IPS DF 4.7 (cell line): ENCODE results near the gene RAB4B.
"Not testable (repeated sequence)": the region's sequence is repeated elsewhere in the genome, so short reads cannot be mapped to it uniquely, and the experiment has no call there.

Experiments
- DNase-seq: peaks from one replicate; pipeline ENCODE4 v3.0.0-alpha.2; 2013; ENCODE audit warnings: low spot score; ENCODE audit errors: extremely low read depth

The RAB4B gene

DNA sequence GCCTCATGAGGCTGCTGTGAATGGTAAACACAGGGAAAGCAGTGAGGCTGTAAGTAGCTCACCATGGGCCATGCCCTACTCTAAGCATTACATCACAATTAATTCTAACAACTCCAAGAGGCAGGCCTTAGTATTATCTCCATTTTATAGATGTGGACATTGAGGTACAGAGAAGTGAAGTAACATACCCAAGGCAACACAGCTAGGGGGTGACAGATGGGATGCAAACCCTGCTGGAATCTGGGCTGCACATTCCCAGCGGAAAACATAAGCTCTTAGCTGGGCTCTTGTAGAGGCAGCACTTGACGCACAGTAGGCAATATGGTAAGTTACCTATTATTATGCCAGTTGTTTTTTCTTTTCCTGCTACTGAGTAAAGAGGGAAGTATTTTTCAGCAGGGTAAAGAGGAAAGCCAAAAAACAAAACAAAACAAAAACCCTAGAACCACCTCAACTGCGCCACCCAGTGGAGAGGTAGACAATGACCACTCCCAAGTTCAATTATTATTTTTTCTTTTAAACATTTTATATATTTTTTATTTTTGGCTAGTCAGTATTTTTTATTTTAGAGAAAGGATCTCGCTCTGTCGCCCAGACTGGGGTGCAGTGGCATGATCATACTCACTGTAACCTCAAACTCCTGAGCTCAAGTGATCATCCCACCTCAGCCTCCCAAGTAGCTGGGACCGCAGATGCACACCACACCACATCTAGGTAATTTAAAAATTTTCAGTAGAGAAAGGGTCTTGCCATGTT is 41.6 kb downstream of the RAB4B start:
- not testable (repeated sequence) for DNase-seq

DNA sequence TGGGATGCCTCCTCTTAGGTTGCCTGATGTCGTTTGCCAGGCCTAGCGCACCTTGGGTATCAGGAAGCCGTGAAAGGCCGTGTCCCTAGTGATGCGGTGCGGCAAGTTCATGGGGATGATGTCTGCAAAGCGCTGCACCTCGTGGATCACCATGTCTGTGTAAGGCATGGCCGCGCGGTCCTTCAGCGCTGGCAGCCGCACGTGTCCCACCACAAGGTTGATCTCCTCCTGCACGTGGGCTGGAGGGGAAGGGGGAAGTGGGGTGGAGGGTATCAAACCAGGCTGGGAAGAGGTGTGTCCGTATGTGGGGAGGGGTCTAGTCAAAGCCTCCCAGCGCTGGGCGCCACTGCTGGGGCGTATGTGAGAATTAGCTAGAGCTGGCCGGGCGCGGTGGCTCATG is 44.1 kb downstream of the RAB4B start:
- no peak for DNase-seq

- not testable (repeated sequence) for DNase-seq
Observed at GRCh38 chr19:40822704-40823553, 44.9 kb downstream of the RAB4B start.

GRCh38 chr19:40824916-40825315 is 46.9 kb downstream of the RAB4B start:
- DNase-seq: not testable (repeated sequence)

- DNase-seq: not testable (repeated sequence)
Observed at GRCh38 chr19:40825460-40826095, 47.5 kb downstream of the RAB4B start.

DNA sequence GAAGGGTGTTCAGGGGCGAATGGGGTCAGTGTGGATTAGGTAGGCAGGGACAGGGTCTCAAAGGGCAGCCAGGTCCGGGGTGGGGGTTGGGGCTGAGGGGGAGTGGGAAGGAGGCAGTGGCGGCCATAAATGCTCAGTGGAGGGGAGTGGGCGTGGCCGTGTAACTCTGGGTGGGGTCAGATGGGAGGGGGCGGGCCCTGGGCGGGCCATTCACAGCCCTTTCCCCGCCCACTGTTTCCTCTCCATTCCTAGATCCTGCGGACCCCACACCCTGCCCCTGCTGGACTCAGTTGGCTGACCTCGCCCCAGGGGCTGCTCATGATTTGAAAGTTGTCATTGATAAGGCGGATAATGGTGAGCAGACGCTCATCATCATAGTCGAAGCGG is 48.3 kb downstream of the RAB4B start:
- not testable (repeated sequence) for DNase-seq

DNA sequence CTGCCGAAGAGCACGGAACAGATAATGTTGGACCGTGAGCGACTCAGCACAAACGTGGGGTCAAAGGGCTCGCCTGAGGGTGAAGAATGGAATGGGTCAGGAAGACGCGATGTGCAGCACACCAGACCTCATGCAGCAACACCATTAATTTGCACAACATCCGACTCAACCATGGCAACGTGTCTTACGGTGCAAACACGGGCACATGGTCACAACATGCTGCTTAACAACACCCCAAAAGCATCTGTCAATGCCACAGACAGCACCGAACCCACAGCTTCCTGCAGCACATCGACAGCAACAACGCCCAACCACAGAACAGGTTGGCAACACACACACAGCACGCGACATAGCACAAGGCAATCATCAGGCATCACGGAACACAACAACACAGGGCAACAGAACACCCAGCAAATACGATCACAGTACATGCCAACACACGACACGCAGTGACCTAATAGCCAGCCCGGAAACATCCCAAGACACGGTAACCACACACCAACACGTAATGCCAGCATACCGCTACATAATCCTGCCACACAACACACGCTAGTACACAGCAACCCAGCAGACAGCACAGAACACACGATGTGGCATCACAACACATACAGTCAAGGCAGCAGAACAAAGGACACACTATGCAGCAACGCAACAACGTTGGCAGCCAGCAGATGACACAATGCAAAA is 48.8 kb downstream of the RAB4B start:
- not testable (repeated sequence) for DNase-seq

DNA sequence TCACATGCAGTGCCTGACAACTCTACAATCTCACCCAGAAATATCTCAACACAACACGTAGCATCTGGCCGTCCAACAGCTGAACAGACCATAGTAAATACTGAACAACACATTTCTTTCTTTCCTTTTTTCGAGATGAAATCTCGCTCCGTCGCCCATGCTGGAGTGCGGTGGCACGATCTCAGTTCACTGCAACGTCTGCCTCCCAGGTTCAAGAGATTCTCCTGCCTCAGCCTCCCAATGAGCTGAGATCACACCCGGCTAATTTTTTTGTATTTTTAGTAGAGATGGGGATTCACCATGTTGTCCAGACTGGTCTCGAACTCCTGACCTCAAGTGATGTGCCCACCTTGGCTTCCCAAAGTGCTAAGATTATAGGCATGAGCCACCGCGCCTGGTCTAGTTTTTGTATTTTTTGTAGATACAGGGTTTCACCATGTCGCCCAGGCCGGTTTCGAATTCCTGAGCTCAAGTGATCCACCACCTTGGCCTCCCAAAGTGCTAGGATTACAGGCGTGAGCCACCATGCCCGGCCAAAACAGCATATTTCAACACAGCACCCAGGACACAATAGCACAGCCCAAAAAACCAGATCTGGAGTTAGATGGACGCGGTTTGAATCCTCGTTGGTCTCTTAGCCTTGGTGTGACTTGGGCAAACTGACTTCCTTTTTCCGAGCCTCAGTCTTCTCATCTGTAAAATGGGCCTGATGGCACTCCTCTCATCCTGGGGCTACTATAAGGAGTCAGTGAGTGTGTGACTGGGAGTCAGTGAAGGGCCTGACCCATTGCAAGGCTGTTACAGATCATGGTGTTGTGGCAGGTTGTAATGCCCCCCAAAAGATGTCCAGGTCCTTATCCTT is 49.6 kb downstream of the RAB4B start:
- no peak for DNase-seq

- no peak for DNase-seq
Observed at GRCh38 chr19:40829205-40829604, 51.2 kb downstream of the RAB4B start.

GRCh38 chr19:40830741-40831140 is 52.7 kb downstream of the RAB4B start:
- DNase-seq: not testable (repeated sequence)

DNA sequence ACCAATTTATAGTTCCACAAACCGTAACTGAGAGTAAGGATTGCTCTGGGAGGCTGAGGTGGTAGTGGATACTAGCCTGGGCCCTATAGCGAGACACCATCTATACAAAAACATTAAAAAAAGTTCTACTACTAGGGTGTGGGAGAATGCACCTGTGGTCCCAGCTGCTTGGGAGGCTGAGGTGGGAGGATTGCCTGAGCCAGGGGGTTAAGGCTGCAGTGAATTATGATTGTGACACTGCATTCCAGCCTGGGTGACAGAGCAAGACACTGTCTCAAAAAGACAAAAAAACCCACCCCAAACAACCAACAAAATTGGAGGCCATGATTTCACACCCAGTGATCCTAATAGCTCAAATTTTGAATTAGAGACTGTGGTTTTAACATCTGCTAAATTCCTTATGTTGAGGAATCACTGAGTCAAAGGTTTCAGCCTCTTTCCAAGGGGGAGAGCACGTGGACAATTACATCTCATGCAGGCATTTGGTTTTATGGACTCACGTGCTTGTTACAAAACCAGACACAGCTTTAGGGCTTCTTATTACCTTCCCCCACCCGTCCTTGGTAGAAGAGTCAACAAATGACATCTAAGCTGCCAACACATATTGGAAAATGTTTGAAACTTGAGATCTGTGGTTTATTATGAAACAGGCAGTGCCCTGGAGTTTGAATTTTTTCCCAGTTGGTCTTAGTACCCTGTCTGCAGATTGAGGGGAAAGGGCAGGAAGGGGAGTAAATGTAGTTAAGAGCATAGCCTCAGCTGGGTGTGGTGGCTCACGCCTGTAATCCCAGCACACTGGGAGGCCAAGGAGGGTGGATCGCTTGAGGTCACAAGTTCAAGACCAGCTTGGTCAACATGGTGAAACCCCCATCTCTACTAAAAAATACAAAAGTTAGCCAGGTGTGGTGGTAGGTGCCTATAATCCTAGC is 53.7 kb downstream of the RAB4B start:
- no peak for DNase-seq

DNA sequence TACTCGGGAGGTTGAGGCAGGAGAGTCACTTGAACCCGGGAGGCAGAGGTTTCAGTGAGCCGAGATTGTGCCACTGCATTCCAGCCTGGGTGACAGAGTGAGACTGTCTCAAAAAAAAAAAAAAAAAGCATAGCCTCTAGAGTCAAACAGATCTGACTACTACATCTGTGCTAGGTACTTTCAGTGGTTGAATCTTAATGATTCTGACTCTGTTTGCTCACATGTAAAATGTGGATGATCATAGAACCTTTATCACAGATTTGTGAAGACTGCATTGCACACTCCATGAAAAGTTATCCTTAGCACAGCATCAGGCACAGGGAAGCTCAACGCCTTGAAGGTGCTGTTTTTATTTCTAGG is 54.4 kb downstream of the RAB4B start:
- not testable (repeated sequence) for DNase-seq

DNA sequence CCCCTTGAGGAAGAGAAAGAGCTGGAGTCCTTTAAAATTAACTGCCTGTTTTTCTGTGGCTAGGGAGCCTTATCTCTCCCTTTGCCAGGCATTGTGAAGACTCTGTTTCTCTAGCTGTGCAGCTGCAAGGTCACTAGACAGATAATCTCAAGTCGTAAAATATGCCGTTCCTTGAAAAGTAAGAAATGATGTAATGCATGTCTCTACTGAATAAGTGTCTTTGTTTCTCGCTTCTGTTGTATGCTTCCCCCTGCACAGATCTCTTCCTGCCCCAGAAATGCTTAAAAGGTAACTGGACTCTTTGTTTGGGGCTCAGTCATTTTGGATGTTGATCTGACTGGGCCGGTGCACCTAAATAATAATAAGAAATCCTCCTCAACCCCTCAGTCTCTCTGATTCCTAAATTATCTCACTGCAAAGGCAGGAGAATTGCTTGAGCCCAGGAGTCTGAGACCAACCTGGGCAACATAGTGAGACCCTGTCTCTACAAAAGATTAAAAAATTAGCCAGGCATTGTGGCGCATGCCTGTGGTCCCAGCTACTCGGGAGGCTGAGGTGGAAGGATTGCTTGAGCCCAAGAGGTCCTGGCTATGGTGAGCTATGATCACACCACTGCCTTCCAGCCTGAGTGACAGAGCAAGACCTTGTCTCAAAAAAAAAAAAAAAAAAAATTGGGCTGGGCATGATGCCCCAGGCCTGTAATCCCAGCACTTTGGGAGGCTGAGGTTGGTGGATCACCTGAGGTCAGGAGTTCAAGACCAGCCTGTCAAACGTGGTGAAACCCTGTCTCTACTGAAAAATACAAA is 55.9 kb downstream of the RAB4B start:
- not testable (repeated sequence) for DNase-seq

DNA sequence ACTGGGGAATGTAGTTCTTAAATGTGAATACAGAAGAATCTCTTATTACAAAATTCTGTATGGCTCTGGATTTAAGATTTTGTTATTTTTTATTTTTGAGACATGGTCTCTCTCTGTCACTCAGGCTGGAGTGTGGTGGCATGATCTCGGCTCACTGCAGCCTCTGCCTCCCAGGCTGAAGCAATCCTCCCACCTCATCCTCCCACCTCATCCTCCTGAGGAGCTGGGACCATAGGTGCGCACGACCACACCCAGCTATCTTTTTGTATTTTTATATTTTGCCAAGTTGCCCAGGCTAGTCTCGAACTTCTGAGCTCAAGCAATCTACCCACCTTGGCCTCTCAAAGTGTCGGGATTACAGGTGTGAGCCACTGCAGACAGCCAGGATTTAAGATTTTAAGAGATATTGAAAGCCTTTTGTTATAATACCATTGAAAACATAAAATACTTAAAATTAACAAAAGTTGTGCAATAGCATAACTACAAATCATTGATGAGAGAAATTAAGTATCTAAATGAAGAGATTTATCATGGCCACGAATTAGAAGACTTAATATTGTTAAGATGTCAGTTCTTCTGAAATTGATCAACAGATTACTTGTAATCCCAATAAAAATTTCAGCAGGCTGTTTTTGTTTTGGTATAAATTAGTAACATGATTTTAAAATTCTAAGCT is 58.8 kb downstream of the RAB4B start:
- DNase-seq: no peak

GRCh38 chr19:40838477-40838876 is 60.4 kb downstream of the RAB4B start:
- not testable (repeated sequence) for DNase-seq

DNA sequence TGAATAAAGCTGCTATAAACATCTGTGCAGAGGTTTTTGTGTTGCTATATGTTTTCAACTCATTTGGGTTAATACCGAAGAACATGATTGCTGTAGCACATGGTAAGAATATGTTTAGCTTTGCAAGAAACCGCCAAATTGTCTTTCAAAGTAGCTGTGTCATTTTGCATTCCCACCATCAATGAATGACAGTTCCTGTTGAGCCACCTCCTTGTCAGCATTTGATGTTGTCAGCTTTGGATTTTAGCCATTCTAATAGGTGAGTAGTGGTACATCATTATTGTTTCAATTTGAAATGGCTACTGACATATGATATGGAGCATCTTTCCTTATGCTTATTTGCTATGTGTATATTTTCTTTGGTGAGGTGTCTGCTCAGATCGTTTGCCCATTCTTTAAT is 64.0 kb downstream of the RAB4B start:
- DNase-seq: not testable (repeated sequence)

DNA sequence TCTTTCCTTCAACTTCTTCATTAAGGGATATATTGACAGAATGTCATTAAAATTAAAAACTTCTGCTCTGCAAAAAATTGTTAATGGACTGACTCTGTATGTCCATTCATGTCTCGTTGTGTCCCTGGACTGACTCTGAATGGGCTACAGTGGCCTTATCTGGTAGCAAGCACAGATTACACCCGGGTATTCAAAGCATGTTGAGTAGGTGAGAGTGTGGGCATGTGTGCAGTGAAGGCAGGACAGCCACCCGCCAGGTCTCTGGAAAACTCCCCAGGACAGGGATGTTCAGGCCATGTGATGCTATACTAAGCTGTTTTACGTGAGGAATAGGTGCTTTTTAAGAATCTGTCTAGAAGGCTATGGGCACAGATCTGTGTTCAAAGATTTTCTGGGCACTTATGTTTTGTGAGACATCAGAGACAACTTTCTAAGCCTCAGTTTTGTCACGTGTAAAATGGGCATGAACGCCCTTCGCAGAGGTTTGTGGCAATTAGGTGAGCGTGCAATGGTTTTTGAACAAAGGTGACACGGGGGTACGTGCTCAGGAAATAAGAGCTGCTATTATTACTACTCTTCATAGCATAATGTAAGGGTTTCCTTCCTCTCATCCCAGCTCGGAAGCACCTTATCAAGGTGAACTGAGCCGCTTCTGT is 65.1 kb downstream of the RAB4B start:
- not testable (repeated sequence) for DNase-seq

- DNase-seq: not testable (repeated sequence)
Observed at GRCh38 chr19:40843653-40844052, 65.6 kb downstream of the RAB4B start.
